ENCODE measurements around the gene PFKFB3. TPM values are rescaled to one million over a fixed set of nuclear protein-coding genes. Genes with fewer than 3 reads are reported as not detected.
"Not testable (repeated sequence)": the region's sequence is repeated elsewhere in the genome, so short reads cannot be mapped to it uniquely, and the experiment has no call there.

Gene PFKFB3
- total RNA-seq, result 108 TPM in 2 replicates

DNA sequence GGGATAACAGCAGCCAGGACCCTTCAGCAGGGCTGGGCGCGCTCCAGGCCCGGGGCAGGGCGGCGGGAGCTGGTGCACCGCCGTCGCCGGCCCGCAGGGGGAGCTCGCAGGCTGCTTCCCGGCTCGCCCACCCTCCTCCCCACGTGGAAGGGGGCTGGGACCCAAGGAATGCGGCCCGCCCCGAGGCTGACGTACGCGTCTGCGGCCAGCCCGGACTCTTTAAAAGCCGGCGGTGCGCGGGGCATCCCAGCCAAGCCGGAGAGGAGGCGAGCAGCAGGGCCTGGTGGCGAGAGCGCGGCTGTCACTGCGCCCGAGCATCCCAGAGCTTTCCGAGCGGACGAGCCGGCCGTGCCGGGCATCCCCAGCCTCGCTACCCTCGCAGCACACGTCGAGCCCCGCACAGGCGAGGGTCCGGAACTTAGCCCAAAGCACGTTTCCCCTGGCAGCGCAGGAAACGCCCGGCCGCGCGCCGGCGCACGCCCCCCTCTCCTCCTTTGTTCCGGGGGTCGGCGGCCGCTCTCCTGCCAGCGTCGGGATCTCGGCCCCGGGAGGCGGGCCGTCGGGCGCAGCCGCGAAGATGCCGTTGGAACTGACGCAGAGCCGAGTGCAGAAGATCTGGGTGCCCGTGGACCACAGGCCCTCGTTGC lies at the start of gene PFKFB3:
TSS of gene PFKFB3 (plus strand) at position 249 of the 647 bp plus-strand sequence. CDS start at position 578, 329 bp downstream.
- intact Hi-C loops (cut with micrococcal nuclease), result loop anchor here (1.0 to 5.0 kb wide), 9 partner anchors 40 to 464 kb away; partner anchors contain the start of gene PRKCQ
- Mint-ChIP-seq H3K36me3 (ENCODE audit: low read depth) (peaks cover 21% of the 10 kb centered on the region), H3K4me3 (peak within 1 kb of the TSS; percentile 92)

DNA sequence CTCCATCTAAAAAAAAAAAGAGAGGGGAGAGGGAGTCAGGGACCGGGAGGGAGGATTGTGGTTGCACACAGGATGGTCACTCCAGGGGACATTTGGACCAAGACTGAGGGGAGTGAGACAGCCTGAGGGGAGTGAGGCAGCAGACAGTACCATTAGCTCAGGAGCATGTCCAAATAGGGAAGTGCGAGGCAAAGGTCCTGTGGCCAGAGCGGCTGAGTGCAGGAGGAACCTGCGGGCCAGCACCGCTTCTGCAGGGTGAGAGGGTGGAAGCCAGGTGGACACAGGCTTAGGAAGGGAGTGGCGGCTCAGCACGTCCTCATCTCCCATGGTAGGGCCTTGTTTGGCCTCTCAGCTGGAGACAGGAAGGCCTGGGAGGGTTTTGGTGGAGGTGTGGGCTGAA lies 48.9 kb upstream of the PFKFB3 start:
- intact Hi-C loops (cut with micrococcal nuclease), result no loop called here
- H3K27ac Mint-ChIP-seq, result no peak overlapping the region
- H3K4me3 Mint-ChIP-seq, result no peak overlapping the region
- H3K27me3 Mint-ChIP-seq, result no peaks in the 10 kb centered on the region
- H3K36me3 Mint-ChIP-seq (ENCODE audit: low read depth), result peaks cover 26% of the 10 kb centered on the region
- peaks cover 28% of the 10 kb centered on the region for H3K4me1 Mint-ChIP-seq
- no peak for DNase-seq
- no peaks in the 10 kb centered on the region for H3K9me3 Mint-ChIP-seq

More for the DNA sequence above, at the start of gene PFKFB3:
- Mint-ChIP-seq H3K4me1 (peaks cover 42% of the 10 kb centered on the region), H3K27me3 (no peaks in the 10 kb centered on the region), H3K27ac (peak within 1 kb of the TSS; percentile 97), H3K9me3 (no peaks in the 10 kb centered on the region)
- peak; percentile 99 for DNase-seq

DNA sequence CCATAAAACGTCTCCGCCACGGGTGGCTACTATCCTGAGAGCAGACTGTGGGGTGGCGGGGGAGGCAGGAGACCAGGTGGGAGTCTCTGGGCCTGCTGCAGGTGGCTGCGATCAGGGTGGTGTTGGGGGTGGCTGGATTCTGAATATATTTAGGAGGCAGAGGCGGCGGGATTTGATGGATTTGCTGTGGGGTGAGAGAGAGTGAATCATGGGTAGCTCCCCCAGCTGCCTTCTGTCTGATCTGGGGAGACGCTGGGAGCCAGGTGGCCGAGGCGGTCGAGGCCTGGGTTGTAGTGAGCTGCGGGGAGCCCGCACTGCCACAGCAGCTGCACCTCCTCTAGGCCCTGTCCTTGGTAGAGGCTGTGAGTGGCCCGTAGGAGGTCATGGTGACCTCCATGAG lies 48.2 kb upstream of the PFKFB3 start:
- Mint-ChIP-seq H3K9me3 (no peaks in the 10 kb centered on the region), H3K27me3 (no peaks in the 10 kb centered on the region), H3K4me1 (peaks cover 25% of the 10 kb centered on the region), H3K36me3 (ENCODE audit: low read depth) (peaks cover 22% of the 10 kb centered on the region), H3K27ac (no peak overlapping the region), H3K4me3 (no peak overlapping the region)
- DNase-seq, result no peak
- intact Hi-C loops (cut with micrococcal nuclease), result no loop called here

DNA sequence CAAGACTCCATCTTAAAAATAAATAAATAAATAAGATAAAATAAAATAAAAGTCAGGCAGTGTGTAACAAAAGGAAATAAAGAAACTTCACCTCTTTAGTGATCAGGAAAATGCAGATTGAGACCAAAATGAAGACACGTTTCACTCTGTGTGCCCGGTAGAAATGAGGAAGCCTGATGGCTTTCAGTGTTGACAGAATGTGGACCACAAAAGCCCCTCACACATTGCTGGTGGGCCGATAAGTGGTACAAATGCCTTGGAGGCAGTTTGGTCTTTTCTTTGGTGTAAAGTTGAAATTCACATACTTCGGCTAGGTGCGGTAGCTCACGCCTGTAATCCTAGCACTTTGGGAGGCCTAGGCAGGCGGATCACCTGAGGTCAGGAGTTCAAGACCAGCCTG lies 44.5 kb upstream of the PFKFB3 start:
- Mint-ChIP-seq H3K27ac (no peak overlapping the region), H3K4me1 (peaks cover 21% of the 10 kb centered on the region), H3K4me3 (no peak overlapping the region), H3K9me3 (no peaks in the 10 kb centered on the region), H3K36me3 (ENCODE audit: low read depth) (peaks cover 9% of the 10 kb centered on the region), H3K27me3 (no peaks in the 10 kb centered on the region)
- DNase-seq, result no peak
- intact Hi-C loops (cut with micrococcal nuclease), result no loop called here

DNA sequence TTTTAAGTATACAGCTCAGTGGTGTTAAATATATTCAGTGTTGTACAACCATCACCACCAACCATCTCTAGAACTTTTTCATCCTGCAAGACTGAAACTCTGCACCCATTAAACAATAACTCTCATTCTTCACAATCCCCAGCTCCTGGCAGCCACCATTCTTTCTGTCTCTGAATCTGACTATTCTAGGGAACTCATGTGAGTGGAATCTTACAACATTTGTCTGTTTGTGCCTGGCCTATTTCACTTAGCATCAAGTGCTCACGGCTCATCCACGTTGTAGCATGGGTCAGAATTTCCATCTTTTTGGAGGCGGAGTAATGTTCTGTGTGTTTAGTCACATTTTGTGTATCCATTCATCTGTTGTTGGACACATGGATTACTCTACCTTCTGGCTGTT lies 40.8 kb upstream of the PFKFB3 start:
- Mint-ChIP-seq H3K36me3 (ENCODE audit: low read depth) (peaks cover 20% of the 10 kb centered on the region), H3K27me3 (no peaks in the 10 kb centered on the region), H3K9me3 (no peaks in the 10 kb centered on the region), H3K4me1 (peaks cover 37% of the 10 kb centered on the region), H3K4me3 (no peak overlapping the region), H3K27ac (peak overlapping the region; percentile 8)
- intact Hi-C loops (cut with micrococcal nuclease), result no loop called here
- no peak for DNase-seq

DNA sequence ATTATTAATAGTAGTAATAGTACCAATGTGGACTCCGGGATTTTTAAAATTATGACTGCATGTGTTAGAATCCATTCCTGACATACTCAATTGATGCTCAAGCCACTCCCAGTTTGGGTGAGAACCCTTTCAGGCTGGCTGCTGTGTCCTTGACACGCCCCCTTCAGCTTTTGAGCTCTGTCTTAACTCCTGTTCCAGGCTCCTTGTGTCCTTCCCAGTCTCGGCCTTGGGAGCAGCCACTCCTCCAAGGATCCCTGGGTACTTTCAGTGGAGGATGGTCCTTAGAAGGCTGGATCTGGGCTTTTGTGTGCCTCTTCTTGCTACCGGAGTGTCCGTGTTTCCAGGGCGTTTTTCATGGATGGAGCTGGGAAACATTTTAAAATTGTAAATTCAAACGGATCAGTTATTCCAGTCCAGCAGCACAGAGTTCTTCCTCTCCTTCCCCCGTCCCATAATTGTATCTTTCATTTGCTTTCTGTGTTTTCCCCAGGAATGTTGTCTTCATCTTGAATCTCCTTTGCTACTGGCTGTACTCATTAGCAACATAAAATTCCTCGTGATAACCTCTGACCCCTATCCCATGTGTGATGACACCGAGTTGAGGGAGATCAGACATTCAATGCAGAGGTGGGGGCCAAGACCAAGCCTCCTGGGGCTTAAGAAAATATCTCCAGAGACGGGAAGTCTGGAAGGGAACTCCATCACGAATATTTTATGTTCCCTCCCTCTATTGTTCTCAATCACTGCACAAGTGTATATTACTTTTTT lies 40.0 kb upstream of the PFKFB3 start:
- Mint-ChIP-seq H3K36me3 (ENCODE audit: low read depth) (peaks cover 27% of the 10 kb centered on the region), H3K4me1 (peaks cover 45% of the 10 kb centered on the region), H3K4me3 (peak overlapping the region; percentile 56), H3K27me3 (no peaks in the 10 kb centered on the region), H3K27ac (peak overlapping the region; percentile 73), H3K9me3 (no peaks in the 10 kb centered on the region)
- peak; percentile 64 for DNase-seq
- intact Hi-C loops (cut with micrococcal nuclease), result loop anchor here (1.0 kb wide), 4 partner anchors 21 to 108 kb away; partner anchors contain the start of gene PFKFB3

DNA sequence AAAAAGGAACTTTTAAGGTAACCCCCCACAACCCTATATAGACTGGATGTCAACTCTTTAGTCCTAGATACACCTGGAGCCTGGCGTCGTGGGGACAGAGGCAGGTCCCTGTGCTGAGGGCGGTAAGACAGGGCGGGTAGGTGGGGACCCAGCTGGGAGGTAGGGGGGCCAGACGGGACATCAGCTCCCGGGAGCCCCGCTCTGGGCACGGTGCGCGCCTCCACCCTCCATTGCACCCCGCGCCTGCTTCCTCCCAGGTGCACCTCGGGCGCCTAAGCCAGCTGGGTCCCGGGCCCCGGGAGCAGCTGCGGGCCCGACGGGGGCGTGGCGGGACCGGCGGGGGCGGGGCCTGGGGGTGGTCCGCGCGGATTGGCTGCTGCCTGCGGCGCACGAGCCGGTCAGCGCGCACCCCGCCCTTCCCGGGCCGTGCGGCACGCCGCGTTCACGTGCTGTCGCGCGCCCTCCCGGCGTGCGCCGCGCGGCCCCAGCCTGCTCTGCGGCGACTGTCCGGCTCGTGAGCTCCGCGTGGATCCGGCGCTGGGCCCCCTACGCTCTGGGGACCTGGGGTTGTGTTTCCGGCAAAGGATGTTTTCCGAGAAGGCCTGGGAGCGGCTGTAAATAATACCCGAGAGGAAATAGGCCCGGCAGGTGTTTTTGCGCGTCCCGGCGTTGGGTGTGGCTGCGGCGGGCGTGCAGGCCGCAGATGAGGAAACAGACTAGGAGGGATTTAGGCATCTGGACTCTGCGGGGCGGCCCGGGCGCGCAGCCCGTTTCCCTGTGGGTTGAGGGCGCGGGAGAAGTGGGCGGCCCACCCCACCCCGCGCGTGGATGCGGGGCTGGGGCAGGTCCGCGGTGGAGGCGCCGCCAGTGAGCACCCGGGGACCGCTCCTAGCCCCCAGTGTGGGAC lies 39.1 kb upstream of the PFKFB3 start:
- Mint-ChIP-seq H3K27me3 (no peaks in the 10 kb centered on the region), H3K9me3 (no peaks in the 10 kb centered on the region), H3K36me3 (ENCODE audit: low read depth) (peaks cover 29% of the 10 kb centered on the region), H3K4me1 (peaks cover 49% of the 10 kb centered on the region), H3K27ac (peak overlapping the region; percentile 98), H3K4me3 (peak overlapping the region; percentile 98)
- intact Hi-C loops (cut with micrococcal nuclease), result loop anchor here (1.0 kb wide), 4 partner anchors 22 to 107 kb away; partner anchors contain the start of gene PFKFB3
- peak; percentile 98 for DNase-seq

DNA sequence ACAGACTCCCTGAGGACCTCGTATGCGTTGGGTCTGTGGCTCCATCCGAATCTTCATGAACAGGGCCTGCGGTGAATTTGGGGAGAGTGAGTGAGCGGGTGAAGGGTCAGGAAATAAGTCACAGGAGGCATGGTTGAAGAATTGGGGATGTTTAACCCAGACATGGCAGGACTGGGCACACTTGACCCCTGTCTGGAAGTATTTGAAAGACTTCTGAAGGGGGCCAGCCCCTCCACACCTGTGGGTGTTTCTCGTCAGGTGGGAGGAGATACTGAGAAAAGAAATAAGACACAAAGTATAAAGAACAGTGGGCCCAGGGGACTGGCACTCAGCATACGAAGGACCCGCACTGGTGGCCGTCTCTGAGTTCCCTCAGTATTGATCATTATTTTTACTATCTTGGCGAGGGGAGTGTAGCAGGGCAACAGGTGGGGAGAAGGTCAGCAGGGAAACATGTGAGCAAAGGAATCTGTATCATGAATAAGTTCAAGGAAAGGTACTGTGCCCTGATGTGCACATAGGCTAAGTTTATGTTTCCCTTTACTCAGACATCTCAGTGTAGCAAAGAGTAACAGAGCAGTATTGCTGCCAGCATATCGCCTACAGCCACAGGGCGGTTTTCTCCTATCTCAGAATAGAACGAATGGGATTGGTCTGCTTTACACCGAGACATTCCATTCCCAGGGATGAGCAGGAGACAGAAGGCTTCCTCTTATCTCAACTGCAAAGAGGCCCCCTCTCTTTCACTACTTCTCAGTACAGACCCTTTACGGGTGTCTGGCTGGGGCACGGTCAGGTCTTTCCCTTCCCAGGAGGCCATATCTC lies 38.2 kb upstream of the PFKFB3 start:
- intact Hi-C loops (cut with micrococcal nuclease), result no loop called here

DNA sequence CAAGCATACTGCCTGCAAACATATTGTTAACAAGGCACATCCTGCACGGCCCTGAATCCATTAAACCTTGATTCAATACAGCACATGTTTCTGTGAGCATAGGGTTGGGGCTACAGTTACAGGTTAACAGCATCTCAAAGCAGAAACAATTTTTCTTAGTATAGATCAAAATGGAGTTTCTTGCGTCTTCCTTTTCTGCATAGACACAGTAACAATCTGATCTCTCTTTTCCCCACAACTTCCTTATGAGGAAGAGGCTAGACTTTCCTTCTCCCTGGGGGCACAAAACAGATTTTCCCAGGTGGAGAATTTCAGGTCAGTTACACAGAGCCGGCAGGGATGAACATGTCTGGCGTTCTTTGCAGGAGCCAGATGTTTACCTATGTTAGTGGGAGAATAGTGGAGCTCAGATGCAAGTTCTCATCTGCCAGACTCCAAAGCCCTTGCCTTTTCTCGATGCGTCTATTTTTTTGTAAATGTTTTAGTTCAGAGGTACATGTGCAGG lies 37.5 kb upstream of the PFKFB3 start:
- Mint-ChIP-seq H3K4me3 (peak overlapping the region; percentile 98), H3K4me1 (peaks cover 59% of the 10 kb centered on the region), H3K27ac (peak overlapping the region; percentile 98), H3K36me3 (ENCODE audit: low read depth) (peaks cover 30% of the 10 kb centered on the region), H3K9me3 (no peaks in the 10 kb centered on the region), H3K27me3 (no peaks in the 10 kb centered on the region)
- intact Hi-C loops (cut with micrococcal nuclease), result no loop called here
- DNase-seq, result no peak

More for the DNA sequence above, 38.2 kb upstream of the PFKFB3 start:
- peak; percentile 72 for DNase-seq
- H3K27me3 Mint-ChIP-seq, result no peaks in the 10 kb centered on the region
- peaks cover 55% of the 10 kb centered on the region for H3K4me1 Mint-ChIP-seq
- H3K4me3 Mint-ChIP-seq, result peak overlapping the region; percentile 98
- H3K36me3 Mint-ChIP-seq (ENCODE audit: low read depth), result peaks cover 29% of the 10 kb centered on the region
- peak overlapping the region; percentile 98 for H3K27ac Mint-ChIP-seq
- no peaks in the 10 kb centered on the region for H3K9me3 Mint-ChIP-seq

DNA sequence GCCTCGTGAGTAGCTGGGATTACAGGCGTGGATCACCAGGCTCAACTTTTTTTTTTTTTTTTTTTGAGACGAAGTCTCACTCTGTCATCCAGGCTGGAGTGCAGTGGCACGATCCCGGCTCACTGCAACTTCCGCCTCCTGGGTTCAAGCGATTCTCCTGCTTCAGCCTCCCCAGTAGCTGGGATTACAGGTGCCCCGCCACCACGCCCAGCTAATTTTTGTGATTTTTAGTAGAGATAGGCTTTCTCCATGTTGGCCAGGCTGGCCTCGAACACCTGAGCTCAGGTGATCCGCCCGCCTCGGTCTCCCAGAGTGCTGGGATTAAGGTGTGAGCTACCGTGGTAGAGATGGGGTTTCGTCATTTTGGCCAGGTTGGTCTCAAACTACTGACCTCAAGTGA lies 36.8 kb upstream of the PFKFB3 start:
- DNase-seq; intact Hi-C loops (cut with micrococcal nuclease); H3K9me3 Mint-ChIP-seq; H3K27me3 Mint-ChIP-seq: not testable (repeated sequence)
- peaks cover 34% of the 10 kb centered on the region for H3K36me3 Mint-ChIP-seq (ENCODE audit: low read depth)
- H3K4me3 Mint-ChIP-seq, result peak overlapping the region; percentile 98
- H3K4me1 Mint-ChIP-seq, result peaks cover 64% of the 10 kb centered on the region
- H3K27ac Mint-ChIP-seq, result peak overlapping the region; percentile 37

DNA sequence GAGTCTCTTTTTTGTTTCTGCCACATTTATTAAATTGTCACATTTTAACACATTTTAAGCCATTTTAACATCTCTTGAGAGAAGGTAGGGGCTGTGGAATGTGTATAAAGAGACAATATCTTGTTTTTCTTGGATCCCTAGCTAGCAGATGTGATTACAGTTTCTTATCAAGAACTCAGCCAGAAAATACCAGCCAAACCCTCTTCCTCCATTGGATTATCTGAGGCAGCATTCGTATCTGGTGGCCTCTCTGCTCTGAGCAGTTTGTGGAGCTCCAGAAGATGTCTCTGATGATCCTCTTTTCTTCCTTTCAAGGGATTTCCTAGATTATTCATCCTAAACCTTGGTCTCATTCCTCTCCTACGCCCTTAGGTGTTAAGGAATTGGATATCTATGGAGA lies 35.3 kb upstream of the PFKFB3 start:
- peak overlapping the region; percentile 48 for H3K27ac Mint-ChIP-seq
- peaks cover 40% of the 10 kb centered on the region for H3K36me3 Mint-ChIP-seq (ENCODE audit: low read depth)
- H3K4me1 Mint-ChIP-seq, result peaks cover 69% of the 10 kb centered on the region
- H3K27me3 Mint-ChIP-seq, result no peaks in the 10 kb centered on the region
- DNase-seq, result no peak
- H3K9me3 Mint-ChIP-seq, result no peaks in the 10 kb centered on the region
- no peak overlapping the region for H3K4me3 Mint-ChIP-seq
- intact Hi-C loops (cut with micrococcal nuclease), result no loop called here

DNA sequence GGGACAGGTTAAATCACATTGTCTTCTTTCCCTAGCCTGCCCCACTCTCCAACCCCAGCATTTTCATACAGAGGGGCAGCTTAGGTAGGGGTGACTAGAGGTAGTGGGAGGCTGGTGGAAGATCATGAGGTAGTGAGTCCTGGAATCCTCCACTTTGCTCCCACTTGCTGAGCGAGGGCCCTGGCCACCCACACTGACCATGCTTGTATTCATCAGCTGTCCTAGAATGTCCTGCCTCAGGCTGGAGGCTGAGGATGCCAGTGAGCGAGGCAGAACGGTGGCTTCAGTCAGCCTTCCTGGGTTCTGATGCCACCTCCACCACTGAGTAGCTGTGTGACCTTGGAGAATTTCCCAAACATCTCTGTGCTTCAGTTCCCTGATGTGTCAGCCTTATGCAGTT lies 34.6 kb upstream of the PFKFB3 start:
- no peak for DNase-seq
- Mint-ChIP-seq H3K36me3 (ENCODE audit: low read depth) (peaks cover 43% of the 10 kb centered on the region), H3K4me1 (peaks cover 66% of the 10 kb centered on the region), H3K27me3 (no peaks in the 10 kb centered on the region), H3K27ac (no peak overlapping the region), H3K9me3 (no peaks in the 10 kb centered on the region), H3K4me3 (no peak overlapping the region)
- intact Hi-C loops (cut with micrococcal nuclease), result no loop called here

DNA sequence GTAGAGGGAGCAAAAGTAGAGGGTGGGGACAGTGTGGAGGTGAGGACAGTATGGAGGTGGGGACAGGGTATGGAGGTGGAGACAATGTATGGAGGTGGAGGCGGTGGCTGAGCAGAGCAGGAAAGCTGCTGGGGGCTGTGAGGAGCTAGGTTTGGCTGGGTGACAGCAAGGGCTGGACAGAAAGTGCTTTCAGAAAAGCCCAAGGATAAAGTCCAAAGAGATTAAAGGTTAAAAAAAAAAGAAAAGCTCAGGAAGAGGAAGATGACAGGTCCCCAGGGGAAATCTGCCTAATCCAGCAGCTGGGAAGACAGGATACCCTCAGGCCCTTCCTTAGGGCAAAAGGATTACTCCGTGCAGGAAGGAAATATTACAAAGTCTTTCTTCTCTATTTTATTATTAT lies 32.1 kb upstream of the PFKFB3 start:
- intact Hi-C loops (cut with micrococcal nuclease), result no loop called here
- Mint-ChIP-seq H3K4me1 (peaks cover 72% of the 10 kb centered on the region), H3K36me3 (ENCODE audit: low read depth) (peaks cover 41% of the 10 kb centered on the region), H3K27ac (no peak overlapping the region), H3K9me3 (no peaks in the 10 kb centered on the region), H3K27me3 (no peaks in the 10 kb centered on the region), H3K4me3 (no peak overlapping the region)
- DNase-seq, result no peak
